Stromal cell of bone marrow (primary cell): ENCODE results near the gene ZDHHC12.

Source experiments
- DNase-seq: peaks from one replicate; pipeline ENCODE4 v3.0.0-alpha.2; 2012; ENCODE audit warnings: low read depth

Gene ZDHHC12

GRCh38 chr9:128685636-128686489, 38.1 kb downstream of the ZDHHC12 start:
- no peak for DNase-seq

GRCh38 chr9:128684325-128685199, 39.4 kb downstream of the ZDHHC12 start:
- DNase-seq, result peak; percentile 65

DNA sequence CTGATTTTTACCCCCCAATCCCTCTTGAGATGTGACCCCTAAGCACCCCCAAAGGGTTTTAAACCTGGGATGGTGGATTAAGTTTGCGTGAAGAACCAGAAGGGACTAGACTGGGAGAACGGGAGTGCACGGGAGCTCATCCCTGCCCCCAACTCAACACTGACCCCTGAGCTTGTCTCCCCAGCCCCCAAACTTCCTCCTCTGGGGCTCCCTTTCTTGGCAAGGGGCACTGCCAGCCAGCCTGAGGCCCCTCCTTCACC, 39.9 kb downstream of the ZDHHC12 start:
- DNase-seq, result no peak

GRCh38 chr9:128683340-128684064, 40.4 kb downstream of the ZDHHC12 start:
- no peak for DNase-seq

- no peak for DNase-seq
These were observed 46.1 kb downstream of the ZDHHC12 start for GRCh38 chr9:128677794-128678193.

DNA sequence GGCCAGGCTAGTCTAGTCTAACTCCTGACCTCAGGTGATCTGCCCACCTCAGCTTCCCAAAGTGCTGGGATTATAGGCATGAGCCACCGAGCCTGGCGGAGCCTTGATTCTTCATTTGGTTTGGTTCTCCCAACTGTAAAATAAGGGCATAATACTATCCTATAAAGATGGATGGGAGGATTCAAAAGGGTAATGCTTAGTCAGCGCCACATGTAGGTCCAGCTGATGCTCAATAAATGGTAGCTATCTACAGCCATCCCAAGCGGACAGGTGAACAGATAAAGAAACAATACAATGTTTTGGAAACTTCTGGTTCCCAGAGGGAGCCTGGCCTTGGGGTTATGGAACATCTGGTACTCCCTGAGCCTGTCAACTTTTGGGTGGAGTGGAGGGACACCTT, 48.5 kb downstream of the ZDHHC12 start:
- DNase-seq, result no peak
